DND-41 (cell line): ENCODE measurements around the gene SLC12A4.

Experiments
- CTCF ChIP-seq: IDR thresholded peaks from 2 replicates; pipeline ENCODE4 v1.5.1; 2012; ENCODE audit warnings: borderline replicate concordance, low read length, moderate library complexity, mild to moderate bottlenecking; ENCODE audit not compliant: poor library complexity, severe bottlenecking; ENCODE audit errors: extremely low read depth
- EZH2 ChIP-seq: IDR thresholded peaks from 3 replicates; pipeline ENCODE4 v1.6.1; 2012; ENCODE audit warnings: borderline replicate concordance, low read depth, mild to moderate bottlenecking, moderate library complexity, low read length, inconsistent platforms; ENCODE audit not compliant: severe bottlenecking

GRCh38 chr16:67901734-67902133 is 66.7 kb downstream of the SLC12A4 start:
- TF ChIP-seq CTCF (no peak), EZH2 (no peak)
